Endothelial cell (in vitro differentiated cells): ENCODE data around the gene SLC38A8. TPM values are rescaled to one million over a fixed set of nuclear protein-coding genes. Genes with fewer than 3 reads are reported as not detected.

Experiments used
- DNase-seq: peaks from one replicate; pipeline ENCODE4 v3.0.0; 2021; ENCODE audit warnings: low spot score
- H3K27ac Mint-ChIP-seq: one replicate; pipeline ENCODE4 v1.8.0; 2021; ENCODE audit warnings: mixed read lengths, inconsistent platforms; ENCODE audit not compliant: unreplicated experiment
- H3K27me3 Mint-ChIP-seq: one replicate; pipeline ENCODE4 v1.8.0; 2021; ENCODE audit warnings: mild to moderate bottlenecking, moderate library complexity, mixed read lengths, inconsistent platforms; ENCODE audit not compliant: unreplicated experiment
- H3K36me3 Mint-ChIP-seq: one replicate; pipeline ENCODE4 v1.8.0; 2021; ENCODE audit warnings: mild to moderate bottlenecking, low read depth, mixed read lengths, inconsistent platforms; ENCODE audit not compliant: unreplicated experiment
- H3K4me1 Mint-ChIP-seq: one replicate; pipeline ENCODE4 v1.8.0; 2021; ENCODE audit warnings: mild to moderate bottlenecking, mixed read lengths, inconsistent platforms; ENCODE audit not compliant: unreplicated experiment
- H3K4me3 Mint-ChIP-seq: one replicate; pipeline ENCODE4 v1.8.0; 2021; ENCODE audit warnings: mild to moderate bottlenecking, mixed read lengths, inconsistent platforms; ENCODE audit not compliant: unreplicated experiment
- H3K9me3 Mint-ChIP-seq: one replicate; pipeline ENCODE4 v1.8.0; 2021; ENCODE audit warnings: mixed read lengths, inconsistent platforms; ENCODE audit not compliant: unreplicated experiment
- total RNA-seq: library from RNA; stranded (reverse); fragmentation: NEBNext Ultra II Directional; extraction: Animal tissue kit (Norgen Biotek cat#: 25700); gene quantifications from one replicate; pipeline ENCODE4 v1.2.1, GENCODE V29; 2021; ENCODE audit not compliant: unreplicated experiment
- TF ChIP-seq, protein P1 (sequence below): fragments of 200-600 bp; sonication (generic); IDR thresholded peaks from one replicate; pipeline ENCODE4 v1.5.0; 2021; ENCODE audit warnings: antibody characterized with exemption; ENCODE audit not compliant: unreplicated experiment

The SLC38A8 gene
- total RNA-seq, 1 donor from 2014 or later = not detected

DNA sequence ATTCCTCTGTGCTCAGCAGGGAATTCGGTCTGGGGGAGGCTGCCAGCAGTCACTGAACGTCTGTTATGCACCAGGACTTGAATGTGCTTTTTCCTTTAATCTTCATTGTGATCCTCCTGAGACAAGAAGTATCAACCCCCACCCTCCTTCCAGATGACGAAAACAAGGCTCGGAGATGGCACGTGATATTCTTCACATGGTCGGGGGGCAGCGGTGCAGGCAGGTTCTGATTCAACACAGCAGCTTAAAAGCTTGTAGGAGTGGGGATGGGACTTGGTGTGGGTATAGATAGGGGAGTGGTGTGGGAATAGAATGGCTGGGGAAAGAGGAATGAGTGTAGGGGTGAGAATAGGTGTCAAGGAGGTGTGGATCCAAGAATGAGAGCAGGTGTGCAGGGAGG is 68.1 kb downstream of the SLC38A8 start:
- TF ChIP-seq, protein P1, sequence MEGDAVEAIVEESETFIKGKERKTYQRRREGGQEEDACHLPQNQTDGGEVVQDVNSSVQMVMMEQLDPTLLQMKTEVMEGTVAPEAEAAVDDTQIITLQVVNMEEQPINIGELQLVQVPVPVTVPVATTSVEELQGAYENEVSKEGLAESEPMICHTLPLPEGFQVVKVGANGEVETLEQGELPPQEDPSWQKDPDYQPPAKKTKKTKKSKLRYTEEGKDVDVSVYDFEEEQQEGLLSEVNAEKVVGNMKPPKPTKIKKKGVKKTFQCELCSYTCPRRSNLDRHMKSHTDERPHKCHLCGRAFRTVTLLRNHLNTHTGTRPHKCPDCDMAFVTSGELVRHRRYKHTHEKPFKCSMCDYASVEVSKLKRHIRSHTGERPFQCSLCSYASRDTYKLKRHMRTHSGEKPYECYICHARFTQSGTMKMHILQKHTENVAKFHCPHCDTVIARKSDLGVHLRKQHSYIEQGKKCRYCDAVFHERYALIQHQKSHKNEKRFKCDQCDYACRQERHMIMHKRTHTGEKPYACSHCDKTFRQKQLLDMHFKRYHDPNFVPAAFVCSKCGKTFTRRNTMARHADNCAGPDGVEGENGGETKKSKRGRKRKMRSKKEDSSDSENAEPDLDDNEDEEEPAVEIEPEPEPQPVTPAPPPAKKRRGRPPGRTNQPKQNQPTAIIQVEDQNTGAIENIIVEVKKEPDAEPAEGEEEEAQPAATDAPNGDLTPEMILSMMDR = no peak
- no peaks in the 10 kb centered on the region for H3K4me1 Mint-ChIP-seq
- H3K4me3 Mint-ChIP-seq = no peak overlapping the region
- H3K27me3 Mint-ChIP-seq = peaks cover 16% of the 10 kb centered on the region
- no peak for DNase-seq
- H3K36me3 Mint-ChIP-seq = peaks cover 10% of the 10 kb centered on the region
- H3K9me3 Mint-ChIP-seq = no peaks in the 10 kb centered on the region
- no peak overlapping the region for H3K27ac Mint-ChIP-seq

DNA sequence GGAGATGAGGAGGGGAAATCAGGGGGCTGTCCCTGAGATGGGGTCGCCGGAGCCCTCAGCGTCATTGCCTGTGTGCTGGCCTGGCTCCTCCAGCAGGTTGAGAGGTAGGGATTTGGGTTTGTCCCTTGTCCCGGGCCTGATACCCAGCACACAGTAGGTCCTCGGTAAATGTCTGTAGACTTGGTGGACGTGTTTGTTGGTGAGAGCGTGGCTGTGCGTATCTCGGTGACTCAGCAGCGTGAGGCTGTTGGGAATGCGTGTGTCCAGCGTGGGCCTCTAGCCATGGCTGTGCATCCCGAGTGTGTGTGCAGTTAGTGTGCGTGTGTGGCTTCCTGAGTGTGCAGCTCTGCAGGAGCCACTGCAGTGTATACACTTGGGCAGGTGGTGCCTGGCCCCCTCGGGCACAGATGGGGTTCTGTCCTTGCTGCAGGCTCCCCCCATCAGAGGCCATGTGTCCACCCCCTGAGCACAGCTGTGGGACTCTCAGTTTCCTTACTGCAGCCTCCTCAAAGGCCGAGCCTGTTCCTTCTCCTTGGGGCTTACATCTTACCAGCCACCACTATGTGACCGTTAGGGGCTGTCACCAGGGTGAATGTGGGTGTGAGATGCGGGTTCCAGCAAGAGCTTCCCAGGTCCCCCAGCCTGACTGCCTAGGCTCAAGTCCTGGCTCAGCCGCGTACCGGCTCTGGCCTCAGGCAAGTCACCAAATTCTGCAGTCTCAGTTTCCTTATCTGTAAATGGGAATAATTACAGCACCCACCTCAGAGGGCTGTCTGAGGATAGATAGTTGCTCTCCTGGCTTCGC is 68.8 kb downstream of the SLC38A8 start:
- no peak overlapping the region for H3K4me3 Mint-ChIP-seq
- DNase-seq = no peak
- no peaks in the 10 kb centered on the region for H3K9me3 Mint-ChIP-seq
- peaks cover 16% of the 10 kb centered on the region for H3K27me3 Mint-ChIP-seq
- H3K27ac Mint-ChIP-seq = no peak overlapping the region
- no peaks in the 10 kb centered on the region for H3K4me1 Mint-ChIP-seq
- TF ChIP-seq, protein P1 = no peak
- peaks cover 8% of the 10 kb centered on the region for H3K36me3 Mint-ChIP-seq

DNA sequence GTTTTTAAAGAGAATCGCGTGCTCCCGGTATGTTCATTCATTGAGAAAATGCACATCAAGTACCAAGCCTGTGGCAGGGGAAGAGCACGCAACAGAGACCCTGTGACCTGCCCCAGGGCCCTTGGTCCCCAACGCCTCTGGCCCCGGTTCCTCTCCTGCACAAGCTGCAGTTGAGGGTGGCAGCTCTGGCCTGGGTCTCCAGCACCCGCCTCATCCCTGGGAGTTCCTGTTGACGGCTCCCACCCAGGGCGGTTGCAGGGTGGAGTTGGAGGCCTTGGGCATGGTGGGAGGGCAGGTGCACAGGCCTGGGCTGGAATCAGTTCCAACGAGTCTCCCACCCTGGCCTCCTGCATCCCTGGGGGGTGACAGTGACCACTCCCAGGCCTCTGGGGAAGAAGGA is 69.5 kb downstream of the SLC38A8 start:
- no peak overlapping the region for H3K4me3 Mint-ChIP-seq

DNA sequence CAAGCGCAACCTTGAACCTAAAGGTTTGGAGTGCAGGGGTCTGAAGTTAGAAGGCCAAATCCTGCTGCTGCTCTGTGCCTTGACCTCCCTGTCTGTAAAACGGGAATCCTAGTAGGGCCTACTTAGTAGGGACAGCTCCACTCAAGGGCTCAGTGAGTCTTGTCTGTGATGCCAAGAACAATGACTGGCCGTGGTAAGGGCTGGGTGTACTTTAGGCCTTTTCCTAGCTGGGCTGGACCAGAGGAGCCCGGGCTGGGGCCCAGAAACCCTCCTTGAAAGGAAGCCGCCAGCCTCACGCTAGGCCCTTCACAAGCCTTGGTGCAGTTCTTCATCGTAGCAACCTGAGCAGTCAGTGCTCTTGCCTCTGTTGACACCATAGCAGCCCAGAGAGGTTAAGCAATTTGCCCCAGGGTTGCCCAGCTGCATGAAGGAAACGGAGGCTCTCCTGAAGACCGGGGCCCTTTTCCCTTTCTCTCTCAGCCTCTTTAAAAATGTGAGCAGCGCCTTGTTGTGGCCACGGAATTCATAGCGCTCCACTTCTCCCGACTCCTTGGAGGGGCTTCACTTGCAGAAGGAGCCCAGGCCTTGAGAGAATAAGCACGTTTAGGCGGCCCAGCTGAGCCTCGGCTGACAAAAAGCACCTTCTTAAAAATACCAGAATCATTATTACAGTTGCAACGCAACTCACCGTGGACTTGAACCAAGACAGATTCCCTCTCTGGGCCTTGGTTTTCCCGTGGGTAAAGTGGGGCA is 70.2 kb downstream of the SLC38A8 start:
- H3K27ac Mint-ChIP-seq = no peak overlapping the region
- peaks cover 3% of the 10 kb centered on the region for H3K4me1 Mint-ChIP-seq
- H3K27me3 Mint-ChIP-seq = peaks cover 17% of the 10 kb centered on the region
- no peak for DNase-seq
- H3K36me3 Mint-ChIP-seq = peaks cover 5% of the 10 kb centered on the region
- no peaks in the 10 kb centered on the region for H3K9me3 Mint-ChIP-seq
- no peak overlapping the region for H3K4me3 Mint-ChIP-seq
- TF ChIP-seq, protein P1 = no peak

More for the DNA sequence above, 69.5 kb downstream of the SLC38A8 start:
- H3K36me3 Mint-ChIP-seq = peaks cover 5% of the 10 kb centered on the region
- DNase-seq = no peak
- H3K27ac Mint-ChIP-seq = no peak overlapping the region
- H3K4me1 Mint-ChIP-seq = no peaks in the 10 kb centered on the region
- peaks cover 16% of the 10 kb centered on the region for H3K27me3 Mint-ChIP-seq
- no peaks in the 10 kb centered on the region for H3K9me3 Mint-ChIP-seq
- TF ChIP-seq, protein P1 = no peak
